Osteocyte (in vitro differentiated cells): Measurements from ENCODE around the gene CTNNA1. TPM values are rescaled to one million over a fixed set of nuclear protein-coding genes. Genes with fewer than 3 reads are reported as not detected.
A peak's percentile ranks its signal among the peaks of the same experiment; 100 is the strongest.

Experiments used
- DNase-seq: peaks from one replicate; pipeline ENCODE4 v3.0.0; 2021; ENCODE audit warnings: mixed read lengths; ENCODE audit not compliant: unreplicated experiment; ENCODE audit errors: extremely low spot score
- H3K27ac Mint-ChIP-seq: one replicate; pipeline ENCODE4 v1.8.0; 2021; ENCODE audit warnings: mild to moderate bottlenecking, mixed read lengths; ENCODE audit not compliant: unreplicated experiment
- H3K27me3 Mint-ChIP-seq: one replicate; pipeline ENCODE4 v1.8.0; 2021; ENCODE audit warnings: mixed read lengths; ENCODE audit not compliant: unreplicated experiment
- H3K36me3 Mint-ChIP-seq: one replicate; pipeline ENCODE4 v1.8.0; 2021; ENCODE audit warnings: mixed read lengths; ENCODE audit not compliant: unreplicated experiment
- H3K4me1 Mint-ChIP-seq: one replicate; pipeline ENCODE4 v1.8.0; 2021; ENCODE audit warnings: mixed read lengths; ENCODE audit not compliant: unreplicated experiment
- H3K4me3 Mint-ChIP-seq: one replicate; pipeline ENCODE4 v1.8.0; 2021; ENCODE audit warnings: mild to moderate bottlenecking, moderate library complexity, mixed read lengths; ENCODE audit not compliant: unreplicated experiment
- H3K9me3 Mint-ChIP-seq: one replicate; pipeline ENCODE4 v1.8.0; 2021; ENCODE audit warnings: mixed read lengths; ENCODE audit not compliant: unreplicated experiment
- total RNA-seq: library from RNA; stranded (reverse); gene quantifications from 2 replicates; pipeline ENCODE4 v1.2.1, GENCODE V29; 2021
- TF ChIP-seq, protein P1 (sequence below): fragments of 200-600 bp; sonication (generic); IDR thresholded peaks from 2 replicates; pipeline ENCODE4 v1.5.0; 2021; ENCODE audit warnings: antibody characterized with exemption, mild to moderate bottlenecking, moderate library complexity

Gene CTNNA1
- total RNA-seq, 1 donor from 2014 or later, result 375 TPM

DNA sequence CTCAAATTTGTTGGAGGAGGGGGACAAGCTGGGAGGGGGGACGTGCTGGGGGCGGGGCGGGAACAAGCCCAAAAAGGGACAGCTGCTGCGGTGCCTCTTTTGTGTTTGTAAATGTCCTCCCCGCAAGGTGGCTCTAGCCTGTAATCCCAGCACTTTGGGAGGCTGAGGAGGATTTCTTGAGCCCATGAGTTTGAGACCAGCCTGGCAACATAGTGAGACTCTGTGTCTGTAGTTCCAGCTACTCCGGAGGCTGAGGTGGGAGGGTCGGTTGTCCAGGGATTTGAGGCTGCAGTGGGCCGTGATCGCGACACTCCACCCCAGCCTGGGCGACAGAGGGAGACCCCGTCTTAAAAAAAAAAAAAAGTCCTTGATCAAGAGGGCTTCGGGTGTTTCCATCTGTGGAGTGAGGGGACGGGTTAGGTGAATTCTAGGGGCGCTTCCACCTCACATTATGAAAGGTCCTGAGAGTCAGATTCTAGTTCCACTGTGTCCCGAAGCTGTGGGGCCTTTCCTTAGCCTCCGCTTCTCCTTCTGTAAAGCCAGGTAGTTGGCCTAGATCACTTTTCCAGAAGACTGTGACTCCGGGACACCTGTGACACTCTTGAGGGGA is 779 bp upstream of the CTNNA1 start:
- Mint-ChIP-seq H3K9me3 (peaks cover under 1% of the 10 kb centered on the region), H3K27me3 (no peaks in the 10 kb centered on the region), H3K27ac (peak overlapping the region; percentile 75)

DNA sequence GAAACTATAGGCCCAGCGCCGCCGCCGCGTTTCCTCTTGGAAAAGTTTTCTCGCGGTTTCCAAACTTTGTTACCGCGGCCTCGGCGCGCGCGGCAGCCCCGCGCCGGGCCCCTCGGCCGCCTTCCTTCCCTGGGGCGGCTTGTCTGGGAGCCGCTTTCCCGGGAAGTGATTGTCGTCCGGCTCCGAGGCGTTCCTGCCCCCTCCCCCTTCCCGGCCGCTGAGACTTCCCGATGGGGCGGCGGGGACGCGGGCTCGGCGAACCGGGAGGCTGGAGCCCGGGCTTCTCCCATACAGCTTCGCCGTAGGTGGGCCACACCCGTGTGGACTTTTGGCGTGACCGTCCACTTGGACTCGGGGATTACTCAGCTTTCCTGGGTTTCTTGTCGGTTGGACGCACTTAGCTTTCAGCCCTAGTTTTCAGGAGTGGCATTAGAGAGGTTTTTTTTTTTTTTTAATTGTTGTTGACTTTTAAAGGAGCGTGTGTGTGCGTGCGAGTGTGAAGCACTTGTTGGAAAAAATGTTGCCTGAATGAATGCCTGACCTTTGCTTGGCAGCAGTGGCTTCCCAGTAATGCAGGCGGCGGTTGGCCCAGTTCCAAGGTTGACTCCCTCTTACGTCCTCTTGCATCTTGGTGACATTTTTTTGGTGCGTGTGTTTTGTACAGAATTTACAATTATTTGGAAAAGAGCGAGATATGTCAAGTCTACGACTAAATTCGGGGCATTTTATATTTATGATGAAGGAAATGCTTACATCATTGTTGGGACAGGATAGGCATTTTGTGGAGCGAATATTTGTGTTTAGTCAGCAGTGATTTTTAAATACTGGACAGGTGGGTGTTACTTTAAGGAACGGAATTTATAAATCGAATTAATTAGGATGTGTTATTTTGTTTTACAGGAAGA is 821 bp downstream of the CTNNA1 start:
- peak; percentile 90 for DNase-seq

More for the DNA sequence above, 779 bp upstream of the CTNNA1 start:
- Mint-ChIP-seq H3K4me1 (peaks cover 35% of the 10 kb centered on the region), H3K4me3 (peak overlapping the region; percentile 77), H3K36me3 (peaks cover 17% of the 10 kb centered on the region)
- DNase-seq, result no peak
- TF ChIP-seq, protein P1, sequence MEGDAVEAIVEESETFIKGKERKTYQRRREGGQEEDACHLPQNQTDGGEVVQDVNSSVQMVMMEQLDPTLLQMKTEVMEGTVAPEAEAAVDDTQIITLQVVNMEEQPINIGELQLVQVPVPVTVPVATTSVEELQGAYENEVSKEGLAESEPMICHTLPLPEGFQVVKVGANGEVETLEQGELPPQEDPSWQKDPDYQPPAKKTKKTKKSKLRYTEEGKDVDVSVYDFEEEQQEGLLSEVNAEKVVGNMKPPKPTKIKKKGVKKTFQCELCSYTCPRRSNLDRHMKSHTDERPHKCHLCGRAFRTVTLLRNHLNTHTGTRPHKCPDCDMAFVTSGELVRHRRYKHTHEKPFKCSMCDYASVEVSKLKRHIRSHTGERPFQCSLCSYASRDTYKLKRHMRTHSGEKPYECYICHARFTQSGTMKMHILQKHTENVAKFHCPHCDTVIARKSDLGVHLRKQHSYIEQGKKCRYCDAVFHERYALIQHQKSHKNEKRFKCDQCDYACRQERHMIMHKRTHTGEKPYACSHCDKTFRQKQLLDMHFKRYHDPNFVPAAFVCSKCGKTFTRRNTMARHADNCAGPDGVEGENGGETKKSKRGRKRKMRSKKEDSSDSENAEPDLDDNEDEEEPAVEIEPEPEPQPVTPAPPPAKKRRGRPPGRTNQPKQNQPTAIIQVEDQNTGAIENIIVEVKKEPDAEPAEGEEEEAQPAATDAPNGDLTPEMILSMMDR, result peak; percentile 37

DNA sequence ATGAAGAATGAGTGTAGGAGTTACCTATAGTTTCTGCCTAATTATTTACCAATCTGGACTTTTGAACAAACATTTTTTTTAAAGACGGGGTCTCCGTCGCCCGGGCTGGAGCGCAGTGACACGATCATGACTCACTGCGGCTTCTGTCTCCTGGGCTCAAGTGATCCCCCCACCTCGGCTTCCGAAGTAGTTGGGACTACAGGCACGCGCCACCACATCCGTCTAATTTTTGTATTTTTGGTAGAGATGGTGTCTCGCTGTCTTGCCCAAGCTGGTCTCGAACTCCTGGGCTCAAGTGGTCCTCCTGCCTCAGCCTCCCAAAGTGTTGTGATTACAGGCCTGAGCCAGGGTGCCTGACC is 1.5 kb downstream of the CTNNA1 start:
- peaks cover 34% of the 10 kb centered on the region for H3K36me3 Mint-ChIP-seq
- H3K4me3 Mint-ChIP-seq, result peak overlapping the region; percentile 87
- peaks cover 4% of the 10 kb centered on the region for H3K9me3 Mint-ChIP-seq
- peaks cover 35% of the 10 kb centered on the region for H3K4me1 Mint-ChIP-seq
- TF ChIP-seq, protein P1, result no peak
- DNase-seq, result no peak
- no peaks in the 10 kb centered on the region for H3K27me3 Mint-ChIP-seq
- peak overlapping the region; percentile 93 for H3K27ac Mint-ChIP-seq

More for the DNA sequence above, 821 bp downstream of the CTNNA1 start:
- Mint-ChIP-seq H3K27me3 (no peaks in the 10 kb centered on the region), H3K4me1 (peaks cover 35% of the 10 kb centered on the region), H3K4me3 (peak overlapping the region; percentile 87), H3K27ac (peak overlapping the region; percentile 93), H3K36me3 (peaks cover 29% of the 10 kb centered on the region), H3K9me3 (peaks cover 4% of the 10 kb centered on the region)
- TF ChIP-seq, protein P1, result no peak

DNA sequence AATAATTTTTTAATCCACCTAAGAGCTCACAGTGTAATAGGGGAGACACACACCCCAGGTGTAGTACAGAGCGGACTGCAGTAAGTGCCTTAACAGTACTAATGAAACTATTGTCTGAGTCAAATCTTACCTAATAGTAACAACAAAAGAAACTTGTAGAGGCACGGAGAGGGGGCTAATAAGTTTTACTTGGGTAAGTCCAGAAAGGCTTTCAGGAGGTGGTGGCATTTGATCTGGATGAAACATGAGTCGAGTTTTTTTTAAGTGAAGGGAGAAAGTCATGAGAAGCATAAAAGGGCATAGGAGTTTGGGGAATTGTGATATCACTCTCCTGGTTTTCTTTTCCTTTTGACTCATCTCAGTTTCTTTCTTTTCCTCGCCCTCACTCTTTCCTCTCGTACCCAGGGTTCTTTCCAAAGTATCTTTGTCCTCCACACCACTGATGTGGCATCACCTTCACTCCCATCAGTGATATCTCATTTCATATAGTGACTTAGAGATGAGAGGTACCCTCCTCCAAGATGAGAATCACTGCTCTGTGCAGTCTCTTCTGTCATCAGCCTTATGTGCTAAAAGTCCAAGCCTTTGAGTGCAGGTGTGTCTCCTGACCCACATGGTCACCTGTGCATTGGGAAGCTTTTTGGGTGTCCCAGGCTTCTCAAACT is 2.0 kb downstream of the CTNNA1 start:
- peaks cover 34% of the 10 kb centered on the region for H3K36me3 Mint-ChIP-seq
- H3K4me3 Mint-ChIP-seq, result peak overlapping the region; percentile 87
- peaks cover 35% of the 10 kb centered on the region for H3K4me1 Mint-ChIP-seq
- no peak for DNase-seq
- H3K9me3 Mint-ChIP-seq, result peaks cover 4% of the 10 kb centered on the region
- TF ChIP-seq, protein P1, result no peak
- H3K27ac Mint-ChIP-seq, result peak overlapping the region; percentile 93
- no peaks in the 10 kb centered on the region for H3K27me3 Mint-ChIP-seq
